Measurements from ENCODE around the gene HRAS.

The HRAS gene

DNA sequence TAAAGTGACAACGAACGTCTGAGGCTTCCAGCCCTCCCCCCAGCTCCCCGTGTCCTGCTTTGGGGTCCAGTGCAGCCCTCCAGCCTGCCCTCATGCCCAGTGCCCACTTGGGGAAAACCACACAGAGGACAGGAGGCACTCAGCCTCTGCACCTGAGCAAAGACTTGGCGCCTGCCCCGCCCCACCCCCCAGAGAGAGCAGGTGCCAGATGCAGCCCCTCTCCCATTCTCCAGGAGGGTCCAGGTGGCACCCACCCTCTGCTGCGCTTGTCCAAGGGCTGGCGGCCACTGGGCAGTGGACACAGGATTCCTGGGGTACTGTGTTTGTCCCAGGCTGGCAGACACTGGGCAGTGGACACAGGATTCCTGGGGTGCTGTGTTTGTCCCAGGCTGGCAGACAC, 44.0 kb downstream of the HRAS start:
- no peak for DNase-seq

DNA sequence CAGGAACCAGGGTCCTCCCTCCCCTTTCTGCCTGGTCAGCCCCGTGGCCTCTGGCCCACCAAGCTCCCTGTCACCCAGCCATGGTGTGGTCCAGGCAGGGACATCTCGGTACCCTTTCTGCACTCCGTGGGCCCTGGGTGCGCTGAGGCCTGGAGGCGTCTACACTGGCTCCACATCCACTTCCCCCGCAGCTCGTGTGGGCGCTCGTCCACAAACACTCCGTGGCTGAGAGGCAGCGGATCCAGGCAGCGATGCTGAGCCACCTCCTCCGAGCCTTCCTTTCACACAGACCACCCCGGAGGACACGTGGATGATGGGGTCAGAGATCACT, 44.5 kb downstream of the HRAS start:
- DNase-seq = no peak

DNA sequence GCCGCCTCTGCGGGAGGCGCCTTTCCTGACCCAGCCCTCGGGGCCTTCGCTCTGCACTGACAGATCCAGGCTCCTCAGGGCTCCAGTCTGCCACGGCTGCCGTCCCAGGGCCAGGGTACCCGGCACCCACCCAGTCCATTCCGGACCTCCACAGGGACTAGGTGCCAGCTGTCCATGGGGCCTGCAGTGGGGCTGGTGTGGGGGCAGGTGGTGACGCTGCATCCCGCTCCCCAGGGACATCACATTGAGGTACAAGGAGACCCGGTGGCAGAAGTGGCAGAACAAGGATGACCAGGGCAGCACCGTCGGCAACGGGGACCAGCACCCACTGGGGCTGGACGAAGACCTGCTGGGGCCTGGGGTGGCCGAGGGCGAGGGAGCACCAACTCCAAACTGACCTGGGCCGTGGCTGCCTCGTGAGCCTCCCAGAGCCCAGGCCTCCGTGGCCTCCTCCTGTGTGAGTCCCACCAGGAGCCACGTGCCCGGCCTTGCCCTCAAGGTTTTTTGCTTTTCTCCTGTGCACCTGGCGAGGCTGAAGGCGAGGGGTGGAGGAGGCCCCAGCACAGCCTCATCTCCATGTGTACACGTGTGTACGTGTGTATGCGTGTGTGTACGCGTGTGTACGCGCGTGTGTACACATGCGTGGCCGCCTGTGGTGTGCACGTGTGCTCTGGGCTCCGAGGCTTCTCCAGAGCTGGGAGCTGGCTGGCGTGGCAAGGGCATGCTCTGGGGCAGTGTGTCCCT, 45.0 kb downstream of the HRAS start:
- no peak for DNase-seq

DNA sequence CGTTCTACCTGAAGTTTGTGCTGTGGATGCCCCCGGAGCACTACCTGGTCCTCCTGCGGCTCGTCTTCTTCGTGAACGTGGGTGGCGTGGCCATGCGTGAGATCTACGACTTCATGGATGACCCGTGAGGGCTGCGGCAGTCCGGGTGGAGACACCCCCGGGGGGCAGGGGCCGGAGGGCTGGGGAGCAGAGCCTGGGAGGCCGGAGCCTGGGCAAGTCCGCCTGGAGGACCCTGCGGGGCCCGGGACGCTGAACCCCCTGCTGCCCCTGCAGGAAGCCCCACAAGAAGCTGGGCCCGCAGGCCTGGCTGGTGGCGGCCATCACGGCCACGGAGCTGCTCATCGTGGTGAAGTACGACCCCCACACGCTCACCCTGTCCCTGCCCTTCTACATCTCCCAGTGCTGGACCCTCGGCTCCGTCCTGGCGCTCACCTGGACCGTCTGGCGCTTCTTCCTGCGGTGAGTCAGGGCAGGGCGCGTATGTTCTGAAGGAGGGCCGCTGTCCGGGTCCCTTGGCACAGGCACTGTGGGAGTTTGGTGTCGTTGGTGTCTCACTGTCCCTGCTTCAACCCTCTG, 45.7 kb downstream of the HRAS start:
- DNase-seq = no peak

DNA sequence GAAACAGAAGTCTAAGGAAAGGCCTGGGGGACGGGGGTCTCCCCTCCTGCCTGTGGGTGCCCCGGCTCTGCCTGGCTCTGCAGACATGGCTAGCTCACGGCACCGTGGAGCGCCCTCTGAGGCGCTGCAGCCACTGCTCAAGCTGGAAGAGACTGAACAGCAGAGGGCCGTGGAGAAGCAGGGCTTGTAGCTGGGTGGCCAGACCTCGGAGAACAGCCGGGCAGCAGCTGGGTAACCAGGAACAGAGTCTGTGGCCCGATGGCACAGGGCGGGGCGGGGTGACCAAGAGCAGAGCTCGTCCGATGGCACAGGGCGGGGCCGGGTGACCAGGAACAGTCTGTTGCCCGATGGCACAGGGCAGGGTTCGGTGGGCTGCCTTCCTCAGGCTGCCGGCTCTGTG, 46.4 kb downstream of the HRAS start:
- DNase-seq = no peak

DNA sequence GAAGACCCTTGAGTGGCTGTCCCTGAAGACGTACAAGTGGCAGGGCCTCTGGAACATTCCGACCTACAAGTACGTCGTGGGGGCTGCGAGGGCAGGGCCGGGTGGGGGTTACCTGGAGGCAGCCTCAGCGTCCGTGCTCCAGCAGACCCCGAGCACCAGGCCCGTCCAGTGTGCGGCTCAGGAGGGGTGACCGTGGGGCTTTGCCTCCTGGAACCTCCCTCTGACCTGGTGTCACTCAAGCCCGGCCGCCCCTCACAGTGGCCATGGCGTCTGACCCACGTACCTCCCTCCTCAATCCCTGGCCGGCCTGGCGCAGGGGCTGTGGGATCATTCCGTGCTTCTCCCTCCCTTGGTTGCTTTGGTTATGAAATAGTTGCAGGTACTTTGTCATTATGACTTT, 46.8 kb downstream of the HRAS start:
- no peak for DNase-seq

DNA sequence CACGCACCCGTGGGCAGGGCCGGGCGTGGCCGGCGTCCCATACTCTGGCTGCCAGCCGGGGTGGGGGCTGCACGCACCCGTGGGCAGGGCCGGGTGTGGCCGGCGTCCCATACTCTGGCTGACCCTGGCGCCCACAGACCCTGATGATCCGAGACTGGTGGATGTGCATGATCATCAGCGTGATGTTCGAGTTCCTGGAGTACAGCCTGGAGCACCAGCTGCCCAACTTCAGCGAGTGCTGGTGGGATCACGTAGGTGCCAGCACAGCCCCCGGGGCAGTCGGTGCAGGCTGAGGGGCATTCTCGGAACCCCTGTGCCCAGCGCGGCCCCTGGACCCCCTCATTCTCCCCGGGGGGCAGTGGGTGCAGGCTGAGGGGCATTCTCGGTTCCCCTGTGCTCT, 47.3 kb downstream of the HRAS start:
- no peak for DNase-seq

DNA sequence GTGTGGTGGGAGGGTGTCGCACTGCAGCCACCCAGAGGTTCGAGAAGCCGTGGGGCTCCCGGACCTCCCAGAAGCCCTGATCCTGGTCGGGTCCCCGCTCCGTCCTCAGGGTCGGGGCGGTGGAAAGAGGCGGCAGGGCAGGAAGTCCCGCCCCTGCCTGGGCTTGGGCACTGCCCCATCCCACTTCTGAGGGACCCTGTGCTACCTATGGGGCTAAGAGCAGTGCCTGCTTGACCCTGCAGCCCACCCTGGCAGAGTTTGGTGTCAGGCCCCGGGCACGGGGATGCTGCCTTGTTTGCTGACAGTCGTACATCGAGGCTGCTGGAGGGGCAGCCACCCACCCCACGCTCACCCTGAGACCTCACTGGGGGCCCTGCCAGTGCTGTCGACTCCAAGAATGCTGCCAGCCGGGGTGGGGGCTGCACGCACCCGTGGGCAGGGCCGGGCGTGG, 47.8 kb downstream of the HRAS start:
- no peak for DNase-seq

DNA sequence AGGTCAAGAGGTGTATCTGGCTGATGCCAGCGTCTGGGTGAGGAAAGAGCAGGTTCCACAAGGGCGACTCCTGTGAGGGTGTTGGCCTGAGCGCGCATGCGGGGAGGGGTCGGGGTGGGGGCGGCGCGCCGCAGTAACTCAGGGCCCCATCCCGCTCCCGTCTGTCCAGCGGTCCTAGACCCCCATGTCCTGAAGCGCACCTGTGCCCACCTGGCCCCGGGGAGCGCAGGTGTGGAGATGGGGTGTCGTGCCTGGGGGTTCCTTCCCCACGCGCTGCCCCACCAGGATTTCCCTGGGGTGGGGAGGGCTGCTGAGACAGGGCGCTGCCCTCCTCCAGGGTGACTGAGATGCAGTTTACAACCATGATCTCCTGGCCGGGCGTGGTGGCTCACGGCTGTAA, 49.2 kb downstream of the HRAS start:
- no peak for DNase-seq

DNA sequence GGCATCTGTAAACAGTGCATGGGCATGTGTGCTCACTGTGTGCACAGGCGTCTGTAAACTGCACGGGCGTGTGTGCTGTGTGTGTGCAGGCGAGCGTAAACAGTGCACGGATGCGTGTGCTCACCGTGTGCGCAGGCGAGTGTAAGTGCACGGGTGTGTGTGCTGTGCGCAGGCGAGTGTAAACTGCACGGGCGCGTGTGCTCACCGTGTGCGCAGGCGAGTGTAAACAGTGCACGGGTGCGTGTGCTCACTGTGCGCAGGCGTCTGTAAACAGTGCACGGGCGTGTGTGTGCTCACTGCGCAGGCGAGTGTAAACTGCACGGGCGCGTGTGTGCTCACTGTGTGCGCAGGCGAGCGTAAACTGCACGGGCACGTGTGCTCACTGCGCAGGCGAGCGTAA, 50.8 kb downstream of the HRAS start:
- no peak for DNase-seq

Measured in NCI-H2029 treated with DMSO at 0.1 percent for 48 hours (cell line).